ENCODE data around the gene PTPRN.

Gene PTPRN

DNA sequence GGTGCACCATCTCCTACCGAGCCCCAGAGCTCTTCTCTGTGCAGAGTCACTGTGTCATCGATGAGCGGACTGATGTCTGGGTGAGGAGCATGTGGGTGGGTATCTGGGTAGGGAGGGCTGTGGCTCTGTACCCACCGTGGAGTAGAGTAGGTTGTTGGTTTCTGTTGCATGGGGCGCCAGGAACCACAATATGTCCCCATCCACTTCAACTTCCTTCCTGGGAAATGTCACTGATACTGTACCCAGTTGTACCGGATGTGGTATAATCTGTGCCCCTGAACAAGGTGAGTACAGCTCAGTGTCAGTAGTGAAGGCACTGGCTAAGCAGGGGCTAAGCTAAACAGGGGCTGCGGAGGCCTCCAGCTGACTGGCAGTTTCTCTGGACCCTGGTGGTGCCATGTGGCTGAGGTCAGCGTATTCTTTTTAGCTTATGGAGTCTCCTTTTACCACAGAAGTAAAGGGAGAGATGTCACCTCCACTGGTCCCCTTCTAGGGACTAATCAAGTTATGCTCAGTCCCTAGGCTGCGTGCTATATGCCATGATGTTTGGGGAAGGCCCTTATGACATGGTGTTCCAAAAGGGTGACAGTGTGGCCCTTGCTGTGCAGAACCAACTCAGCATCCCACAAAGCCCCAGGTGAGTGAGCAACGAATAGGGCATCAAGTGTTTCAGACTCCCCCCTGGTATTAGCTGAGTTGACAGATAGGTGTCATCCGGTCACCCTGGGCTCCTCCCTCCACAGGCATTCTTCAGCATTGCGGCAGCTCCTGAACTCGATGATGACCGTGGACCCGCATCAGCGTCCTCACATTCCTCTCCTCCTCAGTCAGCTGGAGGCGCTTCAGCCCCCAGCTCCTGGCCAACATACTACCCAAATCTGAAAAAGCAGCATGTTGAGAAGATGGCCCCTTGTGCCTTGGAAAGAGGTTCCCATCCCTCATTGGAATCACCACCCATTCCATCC, 61.2 kb downstream of the PTPRN start:
- peaks cover 7% of the 10 kb centered on the region for H3K4me1 ChIP-seq (ENCODE audit: control insufficient read depth, low read depth, low read length)
- H3K23ac ChIP-seq (ENCODE audit: low read length) = no peak overlapping the region
- no peak overlapping the region for H3K56ac ChIP-seq (ENCODE audit: low read length)
- H3K27ac ChIP-seq (ENCODE audit: low read depth, low read length) = no peak overlapping the region
- no peak overlapping the region for H2BK120ac ChIP-seq (ENCODE audit: low read depth, low read length)
- no peak overlapping the region for H3K4me2 ChIP-seq (ENCODE audit: low read length)
- peaks cover 2% of the 10 kb centered on the region for H3K79me2 ChIP-seq (ENCODE audit: control insufficient read depth, insufficient read depth, low read length)
- no peak overlapping the region for H3K4ac ChIP-seq (ENCODE audit: low read depth, low read length)
- H2BK5ac ChIP-seq (ENCODE audit: low read length) = no peak overlapping the region
- H3K79me1 ChIP-seq (ENCODE audit: low read length) = peaks cover 9% of the 10 kb centered on the region
- H4K8ac ChIP-seq (ENCODE audit: low read depth, low read length) = no peak overlapping the region
- no peak overlapping the region for H3K4me3 ChIP-seq (ENCODE audit: low read length)
- H3K27me3 ChIP-seq (ENCODE audit: insufficient read depth, low read length, poor library complexity) = no peaks in the 10 kb centered on the region
- no peak overlapping the region for H2BK15ac ChIP-seq (replicated peaks; ENCODE audit: low read depth)
- H3K9ac ChIP-seq (ENCODE audit: low read length) = no peak overlapping the region
- DNase-seq = peak; percentile 75
- no peak overlapping the region for H3K18ac ChIP-seq (ENCODE audit: low read length)
- WGBS (ENCODE audit: extremely low coverage, insufficient coverage, low lambda C conversion rate) = no CpG with 5 or more reads among the region's 17 CpGs
- no peaks in the 10 kb centered on the region for H3K36me3 ChIP-seq (ENCODE audit: control insufficient read depth, insufficient read depth, low read length)
- H4K5ac ChIP-seq (ENCODE audit: low read length) = no peak overlapping the region
- no peak overlapping the region for H2AK5ac ChIP-seq (ENCODE audit: low read length)

DNA sequence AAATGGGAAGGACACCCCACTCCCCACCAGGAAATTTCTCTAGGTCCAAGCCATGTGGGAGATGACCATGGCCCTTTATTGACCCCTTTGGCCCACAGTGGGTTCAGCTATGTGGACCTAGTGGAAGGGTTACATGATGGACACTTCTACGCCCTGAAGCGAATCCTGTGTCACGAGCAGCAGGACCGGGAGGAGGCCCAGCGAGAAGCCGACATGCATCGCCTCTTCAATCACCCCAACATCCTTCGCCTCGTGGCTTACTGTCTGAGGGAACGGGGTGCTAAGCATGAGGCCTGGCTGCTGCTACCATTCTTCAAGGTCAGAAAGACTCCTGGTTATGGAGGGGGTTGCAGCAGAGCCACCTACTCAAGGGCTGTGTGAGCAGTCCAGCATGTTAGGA, 62.6 kb downstream of the PTPRN start:
- Histone ChIP-seq H4K5ac (ENCODE audit: low read length) (no peak overlapping the region), H3K4me2 (ENCODE audit: low read length) (no peak overlapping the region), H3K9ac (ENCODE audit: low read length) (no peak overlapping the region), H2BK15ac (replicated peaks; ENCODE audit: low read depth) (no peak overlapping the region), H2AK5ac (ENCODE audit: low read length) (no peak overlapping the region), H3K79me1 (ENCODE audit: low read length) (peaks cover 7% of the 10 kb centered on the region), H3K36me3 (ENCODE audit: control insufficient read depth, insufficient read depth, low read length) (no peaks in the 10 kb centered on the region), H3K18ac (ENCODE audit: low read length) (no peak overlapping the region), H3K27me3 (ENCODE audit: insufficient read depth, low read length, poor library complexity) (no peaks in the 10 kb centered on the region), H3K4me1 (ENCODE audit: control insufficient read depth, low read depth, low read length) (peaks cover 2% of the 10 kb centered on the region), H2BK120ac (ENCODE audit: low read depth, low read length) (no peak overlapping the region), H3K79me2 (ENCODE audit: control insufficient read depth, insufficient read depth, low read length) (no peaks in the 10 kb centered on the region), H3K56ac (ENCODE audit: low read length) (no peak overlapping the region), H4K8ac (ENCODE audit: low read depth, low read length) (no peak overlapping the region), H3K4me3 (ENCODE audit: low read length) (no peak overlapping the region), H2BK5ac (ENCODE audit: low read length) (no peak overlapping the region), H3K27ac (ENCODE audit: low read depth, low read length) (no peak overlapping the region), H3K23ac (ENCODE audit: low read length) (no peak overlapping the region), H3K4ac (ENCODE audit: low read depth, low read length) (no peak overlapping the region)
- DNase-seq = no peak
- WGBS (ENCODE audit: extremely low coverage, insufficient coverage, low lambda C conversion rate) = no CpG with 5 or more reads among the region's 10 CpGs

DNA sequence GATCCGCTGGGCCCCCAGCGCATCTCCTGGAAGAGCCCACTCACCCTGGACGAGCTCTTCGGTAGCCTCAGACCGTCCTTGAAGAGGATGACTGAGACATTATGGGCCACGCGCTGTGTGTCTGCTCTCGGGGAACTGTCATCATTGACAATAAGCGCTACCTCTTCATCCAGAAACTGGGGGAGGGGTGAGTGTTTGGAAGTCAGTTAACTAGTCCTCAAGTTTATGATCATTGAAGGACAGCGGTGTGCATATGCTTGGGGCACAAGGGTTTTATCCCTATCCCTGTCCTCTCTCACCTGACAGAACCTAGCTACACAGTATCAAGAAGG, 63.3 kb downstream of the PTPRN start:
- Histone ChIP-seq H3K23ac (ENCODE audit: low read length) (no peak overlapping the region), H3K56ac (ENCODE audit: low read length) (peak overlapping the region; percentile 100)

DNA sequence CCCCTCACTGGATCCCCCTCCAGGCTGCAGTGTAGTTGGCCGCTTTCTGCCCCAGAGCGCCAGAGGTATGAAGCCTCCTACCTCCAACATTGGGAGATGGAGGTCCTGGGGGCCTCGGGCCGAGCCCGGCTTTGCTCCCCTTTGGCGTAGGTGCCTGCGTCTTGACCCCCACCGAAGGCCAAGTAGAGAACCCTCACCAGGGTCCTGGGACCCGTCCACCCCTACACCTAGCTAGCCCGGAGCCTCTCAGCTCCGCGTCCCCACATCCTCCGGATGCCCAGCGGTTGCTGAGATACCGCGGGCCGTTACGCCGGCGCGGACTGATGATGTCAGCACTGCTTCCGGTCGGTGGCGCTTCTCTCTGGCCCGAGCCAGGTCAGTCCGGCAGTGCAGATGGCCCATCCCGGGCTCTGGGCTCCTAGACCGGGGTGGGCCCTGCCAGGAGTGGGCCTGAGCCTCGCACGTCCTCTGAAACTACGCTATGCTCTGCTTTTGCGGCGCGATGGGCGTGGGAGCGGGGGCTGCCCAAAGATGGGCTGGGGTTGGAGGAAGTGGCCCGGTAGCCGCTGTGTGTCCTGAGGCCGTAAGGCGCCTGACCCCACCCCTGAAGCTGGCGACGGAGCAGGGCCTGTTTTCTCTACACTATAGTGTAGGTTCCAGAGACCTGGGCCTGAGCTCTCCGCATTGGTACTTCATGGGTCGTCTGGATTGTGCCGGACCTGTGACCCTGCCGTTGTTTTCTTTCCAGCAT, 63.9 kb downstream of the PTPRN start, which contains the start of the genes GLB1L and STK16:
Gene GLB1L (minus strand): TSS at position 297 of the 751 bp plus-strand sequence. CDS start 1,871 bp downstream, outside the sequence.
Gene STK16 (plus strand): TSS at position 332 of the 751 bp plus-strand sequence. CDS start 521 bp downstream, outside the sequence.
- peaks cover 7% of the 10 kb centered on the region for H3K79me1 ChIP-seq (ENCODE audit: low read length)

More for the DNA sequence above, 63.3 kb downstream of the PTPRN start:
- H3K9ac ChIP-seq (ENCODE audit: low read length) = peak overlapping the region; percentile 99
- no peaks in the 10 kb centered on the region for H3K36me3 ChIP-seq (ENCODE audit: control insufficient read depth, insufficient read depth, low read length)
- no CpG with 5 or more reads among the region's 10 CpGs for WGBS (ENCODE audit: extremely low coverage, insufficient coverage, low lambda C conversion rate)
- H4K5ac ChIP-seq (ENCODE audit: low read length) = no peak overlapping the region
- peak overlapping the region; percentile 78 for H3K4me2 ChIP-seq (ENCODE audit: low read length)
- no peak overlapping the region for H3K27ac ChIP-seq (ENCODE audit: low read depth, low read length)
- no peaks in the 10 kb centered on the region for H3K79me2 ChIP-seq (ENCODE audit: control insufficient read depth, insufficient read depth, low read length)
- H2AK5ac ChIP-seq (ENCODE audit: low read length) = peak overlapping the region; percentile 22
- H3K27me3 ChIP-seq (ENCODE audit: insufficient read depth, low read length, poor library complexity) = no peaks in the 10 kb centered on the region
- no peak overlapping the region for H2BK5ac ChIP-seq (ENCODE audit: low read length)
- no peak overlapping the region for H2BK15ac ChIP-seq (replicated peaks; ENCODE audit: low read depth)
- H3K18ac ChIP-seq (ENCODE audit: low read length) = no peak overlapping the region
- no peak for DNase-seq
- no peak overlapping the region for H4K8ac ChIP-seq (ENCODE audit: low read depth, low read length)
- no peak overlapping the region for H2BK120ac ChIP-seq (ENCODE audit: low read depth, low read length)
- H3K79me1 ChIP-seq (ENCODE audit: low read length) = peaks cover 7% of the 10 kb centered on the region
- H3K4ac ChIP-seq (ENCODE audit: low read depth, low read length) = peak overlapping the region; percentile 59
- peaks cover 2% of the 10 kb centered on the region for H3K4me1 ChIP-seq (ENCODE audit: control insufficient read depth, low read depth, low read length)
- peak overlapping the region; percentile 95 for H3K4me3 ChIP-seq (ENCODE audit: low read length)

DNA sequence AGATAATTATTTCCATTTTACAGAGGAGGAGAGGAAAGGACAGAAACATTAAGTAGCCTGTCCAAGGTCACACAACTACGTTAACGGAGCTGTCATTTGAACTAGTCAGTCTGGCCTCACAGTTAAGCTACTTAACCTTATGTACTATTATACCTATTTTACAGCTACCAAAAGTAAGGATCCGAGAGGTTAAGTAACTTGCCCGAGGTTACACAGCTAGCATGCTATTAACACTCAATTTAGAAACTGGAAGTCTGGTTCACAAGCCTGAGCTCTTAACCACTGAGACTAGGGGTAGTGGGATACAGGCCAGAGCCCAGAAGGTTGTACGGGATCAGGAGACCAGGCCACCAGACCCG, 64.4 kb downstream of the PTPRN start:
- Histone ChIP-seq H3K27me3 (ENCODE audit: insufficient read depth, low read length, poor library complexity) (no peaks in the 10 kb centered on the region), H3K79me2 (ENCODE audit: control insufficient read depth, insufficient read depth, low read length) (no peaks in the 10 kb centered on the region), H2BK15ac (replicated peaks; ENCODE audit: low read depth) (no peak overlapping the region), H2BK120ac (ENCODE audit: low read depth, low read length) (no peak overlapping the region), H3K4me3 (ENCODE audit: low read length) (peak overlapping the region; percentile 31), H4K5ac (ENCODE audit: low read length) (peak overlapping the region; percentile 12), H3K27ac (ENCODE audit: low read depth, low read length) (no peak overlapping the region), H3K18ac (ENCODE audit: low read length) (peak overlapping the region; percentile 13), H3K4me1 (ENCODE audit: control insufficient read depth, low read depth, low read length) (peaks cover 2% of the 10 kb centered on the region), H3K23ac (ENCODE audit: low read length) (no peak overlapping the region), H3K79me1 (ENCODE audit: low read length) (peaks cover 7% of the 10 kb centered on the region), H2AK5ac (ENCODE audit: low read length) (no peak overlapping the region), H3K36me3 (ENCODE audit: control insufficient read depth, insufficient read depth, low read length) (no peaks in the 10 kb centered on the region), H2BK5ac (ENCODE audit: low read length) (no peak overlapping the region), H3K9ac (ENCODE audit: low read length) (peak overlapping the region; percentile 55), H3K56ac (ENCODE audit: low read length) (peak overlapping the region; percentile 82), H4K8ac (ENCODE audit: low read depth, low read length) (peak overlapping the region; percentile 69), H3K4me2 (ENCODE audit: low read length) (peak overlapping the region; percentile 22), H3K4ac (ENCODE audit: low read depth, low read length) (peak overlapping the region; percentile 28)
- no CpG with 5 or more reads among the region's 6 CpGs for WGBS (ENCODE audit: extremely low coverage, insufficient coverage, low lambda C conversion rate)
- DNase-seq = no peak

More for the DNA sequence above, 63.9 kb downstream of the PTPRN start, which contains the start of the genes GLB1L and STK16:
- H3K27me3 ChIP-seq (ENCODE audit: insufficient read depth, low read length, poor library complexity) = no peaks in the 10 kb centered on the region
- no peaks in the 10 kb centered on the region for H3K36me3 ChIP-seq (ENCODE audit: control insufficient read depth, insufficient read depth, low read length)
- peak within 1 kb of the TSS; percentile 12 for H4K5ac ChIP-seq (ENCODE audit: low read length)
- peaks cover 2% of the 10 kb centered on the region for H3K4me1 ChIP-seq (ENCODE audit: control insufficient read depth, low read depth, low read length)
- WGBS (ENCODE audit: extremely low coverage, insufficient coverage, low lambda C conversion rate) = no CpG with 5 or more reads among the region's 46 CpGs
- peak; percentile 97 for DNase-seq
- H3K79me2 ChIP-seq (ENCODE audit: control insufficient read depth, insufficient read depth, low read length) = no peaks in the 10 kb centered on the region
- peak within 1 kb of the TSS; percentile 13 for H3K18ac ChIP-seq (ENCODE audit: low read length)
- peak within 1 kb of the TSS; percentile 89 for H3K23ac ChIP-seq (ENCODE audit: low read length)
- H3K27ac ChIP-seq (ENCODE audit: low read depth, low read length) = no peak within 1 kb of the TSS
- peak within 1 kb of the TSS; percentile 95 for H3K4me3 ChIP-seq (ENCODE audit: low read length)
- H3K4me2 ChIP-seq (ENCODE audit: low read length) = peak within 1 kb of the TSS; percentile 78
- no peak within 1 kb of the TSS for H2BK15ac ChIP-seq (replicated peaks; ENCODE audit: low read depth)
- peak within 1 kb of the TSS; percentile 22 for H2AK5ac ChIP-seq (ENCODE audit: low read length)
- H3K9ac ChIP-seq (ENCODE audit: low read length) = peak within 1 kb of the TSS; percentile 99
- H2BK5ac ChIP-seq (ENCODE audit: low read length) = peak within 1 kb of the TSS; percentile 76
- H3K56ac ChIP-seq (ENCODE audit: low read length) = peak within 1 kb of the TSS; percentile 100
- peak within 1 kb of the TSS; percentile 69 for H4K8ac ChIP-seq (ENCODE audit: low read depth, low read length)
- no peak within 1 kb of the TSS for H2BK120ac ChIP-seq (ENCODE audit: low read depth, low read length)
- peak within 1 kb of the TSS; percentile 59 for H3K4ac ChIP-seq (ENCODE audit: low read depth, low read length)

Data from mesendoderm (in vitro differentiated cells).